Upper lobe of left lung (tissue), 6 donors: ENCODE data around the gene NAA80. TPM values are rescaled to one million over a fixed set of nuclear protein-coding genes. Genes with fewer than 3 reads are reported as not detected.

Experiments used
- ATAC-seq, 2 donors: fragments of 200-7000 bp; cut with Tn5 transposase; one replicate each; pipeline ENCODE4 v1.9.1; 2022; ENCODE audit warnings: mild to moderate bottlenecking in 2 of 2, moderate library complexity in 2 of 2; ENCODE audit not compliant: low FRiP score in 2 of 2
- DNase-seq, 2 donors: peaks; one replicate each; pipeline ENCODE4 v3.0.0-alpha.2; 2019 to 2020
- H3K27ac ChIP-seq, 4 donors: fragments of 200-600 bp; sonication (generic); one replicate each; pipeline ENCODE4 v1.5.1; 2016 to 2019
- H3K27me3 ChIP-seq, 4 donors: fragments of 200-600 bp; sonication (generic); one replicate each; pipeline ENCODE4 v1.5.1; 2017 to 2019
- H3K36me3 ChIP-seq, 4 donors: fragments of 200-600 bp; sonication (generic); one replicate each; pipeline ENCODE4 v1.5.1; 2016 to 2019
- H3K4me1 ChIP-seq, 4 donors: fragments of 200-600 bp; sonication (generic); one replicate each; pipeline ENCODE4 v1.5.1; 2018 to 2019
- H3K4me3 ChIP-seq, 4 donors: fragments of 200-600 bp; sonication (generic); one replicate each; pipeline ENCODE4 v1.5.1; 2017 to 2019; ENCODE audit warnings: mild to moderate bottlenecking in 2 of 4, moderate library complexity in 1 of 4
- H3K9me3 ChIP-seq, 4 donors: fragments of 200-600 bp; sonication (generic); one replicate each; pipeline ENCODE4 v1.5.1; 2018 to 2019
- CTCF ChIP-seq, 6 experiments: fragments of 450-650 bp in 4 of 6; fragments of 200-600 bp in 2 of 6; sonication (generic) in 2 of 6; IDR thresholded peaks; one replicate each; pipeline ENCODE4 v1.5.1; 2016 to 2019; ENCODE audit warnings: antibody characterized with exemption in 6 of 6
- EP300 ChIP-seq, 4 donors: sonication (generic); formaldehyde crosslinking; IDR thresholded peaks; one replicate each; pipeline ENCODE4 v1.5.1; 2017; ENCODE audit warnings: antibody characterized with exemption in 4 of 4, control low read depth in 2 of 4
- POLR2A ChIP-seq, 4 donors: fragments of 450-650 bp; IDR thresholded peaks; one replicate each; pipeline ENCODE4 v1.5.1; 2016 to 2017; ENCODE audit warnings: antibody characterized with exemption in 4 of 4, mild to moderate bottlenecking in 2 of 4
- POLR2AphosphoS5 ChIP-seq, 2 donors: sonication (generic); formaldehyde crosslinking; IDR thresholded peaks; one replicate each; pipeline ENCODE4 v1.5.1; 2017; ENCODE audit warnings: antibody characterized with exemption in 2 of 2
- WGBS, 2 donors: methylation state at CpG; one replicate each; pipeline ENCODE4 v1.1.5; 2017 to 2018; 5-methylcytosine and 5-hydroxymethylcytosine counted together
- total RNA-seq, 6 donors: library from RNA; depleted of rRNA in 4 of 6; stranded (reverse); fragments of >200 nt in 4 of 6; gene quantifications; one replicate each; pipeline versions ENCODE4 v1.1.0 to v1.2.1, GENCODE V29; 2016 to 2021
- donor health status: DM: no; HTN: no; CAD: no; lungs with moderate emphysema.
- donor health status: DM: no; HTN: yes; CAD: no; lungs with severe emphysema.

NAA80 gene
- total RNA-seq, 6 donors from 2014 or later: 12.1 to 34.5 (median 15.1) TPM

- Histone ChIP-seq H3K4me3 (peak within 1 kb of the TSS in 3 of 4 donors; percentile 41 to 57 (median 54)), H3K27me3 (peaks cover 0 to 4% (median 0%) of the 10 kb centered on the region in 4 donors), H3K27ac (peak within 1 kb of the TSS; percentile 84 to 98 (median 96)), H3K4me1 (peaks cover 68 to 92% (median 78%) of the 10 kb centered on the region in 4 donors), H3K36me3 (no peaks in the 10 kb centered on the region), H3K9me3 (no peaks in the 10 kb centered on the region)
- ATAC-seq: peak; percentile 3 to 65
- DNase-seq: peak; percentile 84 to 92
- TF ChIP-seq EP300 (IDR thresholded peaks at IDR 0.05): peak in 1 of 4 donors; percentile 63
- TF ChIP-seq CTCF (IDR thresholded peaks at IDR 0.05): peak in 1 of 6 experiments; percentile 9
- peak in 1 of 4 donors; percentile 65 for TF ChIP-seq POLR2A (IDR thresholded peaks at IDR 0.05)
- TF ChIP-seq POLR2AphosphoS5 (IDR thresholded peaks at IDR 0.05): peak; percentile 78 to 81
- WGBS, 2 donors: 49 to 54% methylated on average over 12 to 21 of the region's 21 CpGs
These were observed 30.3 kb downstream of the NAA80 start, which contains the start of gene SEMA3B for GRCh38 chr3:50268703-50269451. TSS of gene SEMA3B (plus strand) at chr3:50269147. CDS start at chr3:50269241, 94 bp downstream.

GRCh38 chr3:50268276-50268675 is 30.9 kb downstream of the NAA80 start:
- H3K36me3 ChIP-seq: no peaks in the 10 kb centered on the region
- H3K4me3 ChIP-seq: peak overlapping the region in 3 of 4 donors; percentile 41 to 57 (median 54)
- WGBS, 2 donors: 44 to 53% methylated on average over 3 of the region's 3 CpGs
- no peaks in the 10 kb centered on the region for H3K9me3 ChIP-seq
- DNase-seq (no peak), ATAC-seq (no peak)
- H3K4me1 ChIP-seq: peaks cover 67 to 91% (median 77%) of the 10 kb centered on the region in 4 donors
- H3K27ac ChIP-seq: peak overlapping the region; percentile 84 to 98 (median 96)
- TF ChIP-seq POLR2AphosphoS5 (IDR thresholded peaks at IDR 0.05) (no peak), EP300 (IDR thresholded peaks at IDR 0.05) (no peak), POLR2A (IDR thresholded peaks at IDR 0.05) (no peak), CTCF (IDR thresholded peaks at IDR 0.05) (no peak)
- no peaks in the 10 kb centered on the region for H3K27me3 ChIP-seq

- peaks cover 63 to 82% (median 71%) of the 10 kb centered on the region in 4 donors for H3K4me1 ChIP-seq
- TF ChIP-seq EP300 (IDR thresholded peaks at IDR 0.05) (peak in 1 of 4 donors; percentile 69), POLR2AphosphoS5 (IDR thresholded peaks at IDR 0.05) (peak; percentile 72 to 88), CTCF (IDR thresholded peaks at IDR 0.05) (no peak), POLR2A (IDR thresholded peaks at IDR 0.05) (peak in 2 of 4 donors; percentile 35 to 81)
These were observed 31.8 kb downstream of the NAA80 start for GRCh38 chr3:50267280-50267913.

GRCh38 chr3:50266836-50267235 is 32.4 kb downstream of the NAA80 start:
- no peak for DNase-seq
- WGBS, 2 donors: 45 to 51% methylated on average over 6 to 7 of the region's 7 CpGs
- no peak for TF ChIP-seq POLR2A (IDR thresholded peaks at IDR 0.05)
- no peak for TF ChIP-seq EP300 (IDR thresholded peaks at IDR 0.05)
- no peak for TF ChIP-seq POLR2AphosphoS5 (IDR thresholded peaks at IDR 0.05)
- no peak for TF ChIP-seq CTCF (IDR thresholded peaks at IDR 0.05)
- no peaks in the 10 kb centered on the region for H3K36me3 ChIP-seq
- H3K27me3 ChIP-seq: no peaks in the 10 kb centered on the region
- H3K9me3 ChIP-seq: no peaks in the 10 kb centered on the region
- no peak for ATAC-seq
- peaks cover 63 to 81% (median 68%) of the 10 kb centered on the region in 4 donors for H3K4me1 ChIP-seq
- H3K4me3 ChIP-seq: peak overlapping the region; percentile 39 to 57 (median 48)
- H3K27ac ChIP-seq: peak overlapping the region; percentile 84 to 98 (median 96)

More at GRCh38 chr3:50267280-50267913, 31.8 kb downstream of the NAA80 start:
- H3K9me3 ChIP-seq: no peaks in the 10 kb centered on the region
- 11 to 30% methylated on average over 9 to 15 of the region's 22 CpGs for WGBS, 2 donors
- ATAC-seq: peak; percentile 52 to 54
- H3K27me3 ChIP-seq: no peaks in the 10 kb centered on the region
- peak overlapping the region; percentile 39 to 57 (median 48) for H3K4me3 ChIP-seq
- no peaks in the 10 kb centered on the region for H3K36me3 ChIP-seq
- peak; percentile 73 to 92 for DNase-seq
- H3K27ac ChIP-seq: peak overlapping the region; percentile 84 to 98 (median 96)
